GM12864 (cell line): ENCODE data around the gene SENP3.
A peak's percentile ranks its signal among the peaks of the same experiment; 100 is the strongest.

Experiments
- DNase-seq: peaks from one replicate; pipeline ENCODE4 v3.0.0-alpha.2; 2011; ENCODE audit warnings: low read depth
- H3K4me3 ChIP-seq: 2 replicates; pipeline ENCODE4 v1.5.1; 2011; ENCODE audit warnings: mild to moderate bottlenecking, low read depth, low read length, control low read depth
- CTCF ChIP-seq: IDR thresholded peaks from 2 replicates; pipeline ENCODE4 v1.5.1; 2011; ENCODE audit warnings: low read depth, mild to moderate bottlenecking, moderate library complexity, low read length, control low read depth, inconsistent platforms; ENCODE audit errors: missing control alignments

Gene SENP3

GRCh38 chr17:7583253-7584109, 21.8 kb downstream of the SENP3 start, which contains the start of gene MPDU1:
Gene MPDU1, plus strand, starts transcription at chr17:7583852. Its CDS starts 11 bp downstream, at chr17:7583863.
- no peak for TF ChIP-seq CTCF
- peak; percentile 83 for DNase-seq
- peak within 1 kb of the TSS; percentile 75 for H3K4me3 ChIP-seq

- no peak overlapping the region for H3K4me3 ChIP-seq
- no peak for DNase-seq
- peak; percentile 35 for TF ChIP-seq CTCF
Observed at GRCh38 chr17:7586673-7587419, 25.1 kb downstream of the SENP3 start.

DNA sequence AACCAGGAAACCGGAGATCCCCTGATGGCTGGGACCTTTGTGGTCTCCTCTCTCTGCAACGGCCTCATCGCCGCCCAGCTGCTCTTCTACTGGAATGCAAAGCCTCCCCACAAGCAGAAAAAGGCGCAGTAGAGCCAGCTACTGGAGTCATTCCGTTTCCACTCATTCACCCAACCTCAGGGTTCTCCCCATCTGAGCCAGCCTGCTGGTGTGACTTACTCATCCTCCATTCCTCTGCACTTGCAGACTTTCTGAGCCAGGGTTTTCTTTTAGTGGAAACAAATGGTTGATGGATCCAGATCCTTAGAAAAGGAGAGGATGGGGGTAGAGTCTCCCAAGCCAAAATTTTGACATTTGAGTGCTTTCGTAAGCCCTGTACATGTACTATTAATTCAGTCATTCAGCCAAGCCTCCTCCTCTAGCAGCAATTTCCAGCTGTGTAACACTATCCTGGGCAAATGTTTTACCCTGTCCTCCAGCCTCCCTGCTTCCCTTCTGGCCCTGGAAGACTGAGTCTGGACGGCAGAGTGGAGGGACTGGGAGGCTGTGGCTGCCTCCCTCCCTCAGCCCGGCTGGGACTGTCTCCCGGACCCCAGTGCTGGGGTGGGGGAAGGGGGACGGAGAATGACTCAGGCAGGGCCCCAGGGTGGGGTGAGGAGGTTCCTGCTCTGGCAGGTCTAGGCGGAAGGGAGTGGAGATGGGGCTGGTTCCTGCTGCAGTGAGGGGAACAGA, 25.9 kb downstream of the SENP3 start:
- no peak overlapping the region for H3K4me3 ChIP-seq
- DNase-seq, result no peak
- TF ChIP-seq CTCF, result no peak

DNA sequence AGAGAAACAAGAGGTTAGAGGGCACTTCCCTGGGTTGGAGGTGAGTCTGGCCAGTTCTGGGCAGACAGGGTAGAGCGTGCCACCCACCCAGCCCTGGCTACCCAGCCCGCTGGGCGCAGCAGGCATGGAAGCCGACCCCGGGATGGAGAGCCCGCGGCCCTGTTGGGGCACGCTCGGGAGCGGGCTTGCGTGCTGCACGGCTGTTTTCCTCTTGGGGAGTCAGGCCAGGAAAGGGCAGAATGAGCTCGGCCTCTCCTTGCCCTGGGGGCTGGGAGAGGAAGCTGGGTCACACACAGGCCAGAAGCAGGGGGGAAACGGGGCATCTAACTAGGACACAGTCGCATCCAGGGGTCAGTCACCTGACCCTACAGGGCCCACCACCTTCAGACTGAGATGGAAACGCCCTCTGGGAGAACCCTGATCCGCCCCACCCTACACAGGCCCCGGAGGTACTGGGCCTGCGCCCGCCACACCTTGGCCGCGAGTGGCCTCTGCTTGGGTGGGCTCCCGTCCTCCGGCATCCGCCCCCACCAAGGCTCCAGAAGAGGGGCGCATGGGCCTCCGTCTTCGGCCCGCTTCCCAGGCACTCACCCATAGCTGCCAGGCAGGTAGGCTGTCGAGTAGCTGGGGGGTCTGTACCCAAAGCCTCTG, 27.0 kb downstream of the SENP3 start:
- no peak for TF ChIP-seq CTCF
- DNase-seq, result no peak
- no peak overlapping the region for H3K4me3 ChIP-seq

- H3K4me3 ChIP-seq, result no peak overlapping the region
- TF ChIP-seq CTCF, result peak; percentile 70
- no peak for DNase-seq
Observed at GRCh38 chr17:7589204-7589868, 27.6 kb downstream of the SENP3 start.

GRCh38 chr17:7589891-7590691, 28.4 kb downstream of the SENP3 start, which contains the start of gene SOX15:
Gene SOX15, minus strand, starts transcription at chr17:7590094. Its CDS starts 418 bp downstream, at chr17:7589676.
- no peak for TF ChIP-seq CTCF
- DNase-seq, result no peak
- H3K4me3 ChIP-seq, result no peak within 1 kb of the TSS
